IMR-90 (cell line): ENCODE data around the gene UTRN. TPM values are rescaled to one million over a fixed set of nuclear protein-coding genes. Genes with fewer than 3 reads are reported as not detected.

Experiments used
- ATAC-seq: fragments of 200-7000 bp; cut with Tn5 transposase; 2 replicates; pipeline ENCODE4 v1.9.1; 2020; ENCODE audit warnings: low read depth, mild to moderate bottlenecking, moderate library complexity
- BruUV-seq: library from RNA; stranded (reverse); fragments of 400-500 nt; replicated peaks from 2 replicates; lab custom pipeline; 2021; lab: Mats Ljungman, UMichigan
- CTCF ChIA-PET: fragments of 300-600 bp; formaldehyde crosslinking; extraction: SDS; loops from one replicate; lab custom pipeline; 2021; ENCODE audit warnings: antibody characterized with exemption; lab: Yijun Ruan, JAX
- POLR2A ChIA-PET: fragments of 300-600 bp; sonication (Branson Sonifier 250); formaldehyde crosslinking; loops from one replicate; lab custom pipeline; 2022; ENCODE audit warnings: antibody characterized with exemption; ENCODE audit not compliant: unreplicated experiment; lab: Charles Lee
- DNase-seq: peaks from one replicate; pipeline ENCODE4 v3.0.0; 2013
- H2AFZ ChIP-seq: replicated peaks from 2 replicates; pipeline ENCODE3; 2013; ENCODE audit warnings: low read length, mild to moderate bottlenecking; ENCODE audit not compliant: poor library complexity
- H2AK5ac ChIP-seq: 2 replicates; pipeline ENCODE4 v1.6.1; 2013; ENCODE audit warnings: low read depth, low read length, inconsistent platforms
- H2AK9ac ChIP-seq: replicated peaks from 2 replicates; pipeline ENCODE3; 2013; ENCODE audit warnings: mild to moderate bottlenecking, low read depth, low read length, moderate library complexity; ENCODE audit not compliant: poor library complexity
- H2BK120ac ChIP-seq: 2 replicates; pipeline ENCODE4 v1.6.1; 2013; ENCODE audit warnings: low read depth, low read length, inconsistent platforms
- H2BK15ac ChIP-seq: 3 replicates; pipeline ENCODE4 v1.6.1; 2013; ENCODE audit warnings: low read depth, low read length, inconsistent platforms
- H2BK20ac ChIP-seq: 2 replicates; pipeline ENCODE4 v1.6.1; 2013; ENCODE audit warnings: low read depth, mild to moderate bottlenecking, inconsistent platforms, low read length, moderate library complexity
- H2BK5ac ChIP-seq: 2 replicates; pipeline ENCODE4 v1.6.1; 2013; ENCODE audit warnings: mild to moderate bottlenecking, low read depth, low read length, inconsistent platforms; ENCODE audit not compliant: poor library complexity, severe bottlenecking
- H3K14ac ChIP-seq: replicated peaks from 2 replicates; pipeline ENCODE4 v1.6.1; 2013; ENCODE audit warnings: low read depth, low read length, inconsistent platforms
- H3K18ac ChIP-seq: 2 replicates; pipeline ENCODE4 v1.6.1; 2013; ENCODE audit warnings: low read depth, low read length, control low read depth
- H3K23ac ChIP-seq: 2 replicates; pipeline ENCODE4 v1.6.1; 2013; ENCODE audit warnings: low read depth, low read length, inconsistent platforms
- H3K27ac ChIP-seq: 2 replicates; pipeline ENCODE4 v1.5.1; 2013; ENCODE audit warnings: mild to moderate bottlenecking, control low read depth, low read length; ENCODE audit not compliant: insufficient read depth
- H3K27me3 ChIP-seq: 2 replicates; pipeline ENCODE4 v1.6.1; 2013; ENCODE audit warnings: low read length; ENCODE audit not compliant: control insufficient read depth, insufficient read depth
- H3K36me3 ChIP-seq: 2 replicates; pipeline ENCODE4 v1.6.1; 2013; ENCODE audit warnings: low read length, mixed read lengths; ENCODE audit not compliant: control insufficient read depth, insufficient read depth
- H3K4ac ChIP-seq: 2 replicates; pipeline ENCODE4 v1.6.1; 2013; ENCODE audit warnings: low read depth, low read length, inconsistent platforms
- H3K4me1 ChIP-seq: 2 replicates; pipeline ENCODE4 v1.6.1; 2013; ENCODE audit warnings: low read length, mixed read lengths; ENCODE audit not compliant: control insufficient read depth, insufficient read depth
- H3K4me2 ChIP-seq: 2 replicates; pipeline ENCODE4 v1.6.1; 2013; ENCODE audit warnings: low read depth, mild to moderate bottlenecking, control low read depth, low read length, moderate library complexity
- H3K4me3 ChIP-seq: 2 replicates; pipeline ENCODE4 v1.5.1; 2013; ENCODE audit warnings: low read depth, mild to moderate bottlenecking, control low read depth, low read length, moderate library complexity; ENCODE audit not compliant: insufficient read depth
- H3K56ac ChIP-seq: 2 replicates; pipeline ENCODE4 v1.6.1; 2013; ENCODE audit warnings: low read length, inconsistent platforms; ENCODE audit not compliant: insufficient read depth; ENCODE audit errors: extremely low read depth
- H3K79me1 ChIP-seq, 2 experiments: 2 replicates each; pipeline ENCODE4 v1.6.1; 2013; ENCODE audit warnings: low read length in 2 of 2, inconsistent platforms in 1 of 2, low read depth in 1 of 2
- H3K9ac ChIP-seq: 2 replicates; pipeline ENCODE4 v1.6.1; 2013; ENCODE audit warnings: low read depth, low read length, control low read depth
- H3K9me1 ChIP-seq: 2 replicates; pipeline ENCODE4 v1.6.1; 2013; ENCODE audit warnings: low read length, inconsistent platforms; ENCODE audit not compliant: insufficient read depth
- H3K9me3 ChIP-seq: 2 replicates; pipeline ENCODE4 v1.6.1; 2013; ENCODE audit warnings: low read length; ENCODE audit not compliant: control insufficient read depth, insufficient read depth
- H4K20me1 ChIP-seq: 2 replicates; pipeline ENCODE4 v1.6.1; 2013; ENCODE audit warnings: low read length, inconsistent platforms; ENCODE audit not compliant: insufficient read depth
- H4K5ac ChIP-seq: 2 replicates; pipeline ENCODE4 v1.6.1; 2013; ENCODE audit warnings: mild to moderate bottlenecking, low read depth, low read length, control low read depth
- H4K8ac ChIP-seq, 2 experiments: 2 replicates each; pipeline ENCODE4 v1.6.1; 2013; ENCODE audit warnings: low read depth in 2 of 2, low read length in 2 of 2, control low read depth in 1 of 2, inconsistent platforms in 1 of 2
- H4K91ac ChIP-seq: 2 replicates; pipeline ENCODE4 v1.6.1; 2013; ENCODE audit warnings: low read depth, low read length, inconsistent platforms; ENCODE audit not compliant: insufficient read depth
- BHLHE40 ChIP-seq: fragments of 150-350 bp; IDR thresholded peaks from 2 replicates; pipeline ENCODE4 v1.6.1; 2016; ENCODE audit warnings: mild to moderate bottlenecking, low read depth, low read length
- MAFK ChIP-seq: IDR thresholded peaks from 2 replicates; pipeline ENCODE4 v1.6.1; 2012; ENCODE audit warnings: low read depth, low read length, improper control_type of control experiment
- POLR2A ChIP-seq: IDR thresholded peaks from 2 replicates; pipeline ENCODE4 v1.6.1; 2012; ENCODE audit warnings: mild to moderate bottlenecking, low read depth, low read length
- RAD21 ChIP-seq: IDR thresholded peaks from 2 replicates; pipeline ENCODE4 v1.6.1; 2012; ENCODE audit warnings: low read length, improper control_type of control experiment
- RCOR1 ChIP-seq: IDR thresholded peaks from 2 replicates; pipeline ENCODE4 v1.6.1; 2012; ENCODE audit warnings: mild to moderate bottlenecking, low read length, improper control_type of control experiment; ENCODE audit not compliant: insufficient replicate concordance
- WGBS, 2 experiments: methylation state at CpG; one replicate each; pipeline versions ENCODE4 v1.1.5 to v1.1.7; 2013; ENCODE audit warnings: missing lambda C conversion rate in 2 of 2; ENCODE audit not compliant: insufficient read length in 1 of 2; ENCODE audit errors: extremely low coverage in 2 of 2; 5-methylcytosine and 5-hydroxymethylcytosine counted together
- dilution Hi-C: fragments of 300-500 bp; cut with HindIII; formaldehyde crosslinking; loops from one replicate; pipeline ENCODE4 v1.14.3; 2018; ENCODE audit warnings: low sequenced_read_pairs; ENCODE audit not compliant: unreplicated experiment
- in situ Hi-C: fragments of 300-500 bp; cut with MboI; formaldehyde crosslinking; loops from 3 replicates; pipeline ENCODE4 v1.14.3; 2019; ENCODE audit warnings: low sequenced_read_pairs, inconsistent platforms, mixed read lengths
- intact Hi-C: fragments of 100-400 bp; cut with micrococcal nuclease; formaldehyde crosslinking; loops from 2 replicates; pipeline ENCODE4 v1.10.0; 2022
- polyA plus RNA-seq, 3 experiments: library from polyadenylated mRNA; depleted of rRNA; stranded (reverse); fragments of >200 nt; gene quantifications; 2 replicates each; pipeline ENCODE4 v1.2.3, GENCODE V29; 2012; ENCODE audit warnings: low replicate concordance in 1 of 3
- total RNA-seq: library from RNA; depleted of rRNA; stranded (reverse); fragments of >200 nt; gene quantifications from 2 replicates; pipeline ENCODE4 v1.2.3, GENCODE V29; 2012
- TF ChIP-seq, protein P1 (sequence below): fragments of 150-350 bp; IDR thresholded peaks from 2 replicates; pipeline ENCODE4 v1.6.1; 2017; ENCODE audit warnings: mild to moderate bottlenecking, antibody characterized with exemption, low read length, low read depth

Gene UTRN
- total and polyA plus RNA-seq, 2 of the 4 experiments (the other 2 are of a cell fraction) = 17.3 to 83.5 TPM

DNA sequence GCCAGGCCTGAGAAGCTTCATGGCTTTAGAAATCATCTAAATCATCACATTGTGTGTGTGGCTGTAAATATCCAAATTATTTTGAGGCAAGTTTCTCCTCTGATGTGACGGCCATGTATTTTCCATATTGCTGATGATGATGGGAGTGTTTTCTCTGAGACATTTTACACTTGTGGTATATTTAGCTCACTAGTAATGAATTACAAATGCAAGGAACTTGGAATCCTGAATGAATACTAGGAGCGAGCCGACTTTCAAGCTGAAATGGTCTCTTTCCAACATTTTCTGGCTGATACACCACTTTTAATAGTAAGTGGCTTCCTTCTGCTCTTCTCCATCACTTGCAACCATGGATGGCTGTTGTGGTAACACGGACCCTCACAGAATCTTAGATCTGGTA, 41.3 kb downstream of the UTRN start:
- peaks cover 38 to 72% of the 10 kb centered on the region in 2 experiments for H3K79me1 ChIP-seq
- no peak overlapping the region for H2AK5ac ChIP-seq
- no peak overlapping the region for H2AK9ac ChIP-seq
- CTCF ChIA-PET = interaction anchor here (1.0 kb wide), 1 partner anchor 110 kb away, joined by 3 read pairs; no protein-coding TSS in a partner anchor
- TF ChIP-seq MAFK = no peak
- TF ChIP-seq BHLHE40 = no peak
- no peak for TF ChIP-seq POLR2A
- no peak for TF ChIP-seq RCOR1
- TF ChIP-seq, protein P1, sequence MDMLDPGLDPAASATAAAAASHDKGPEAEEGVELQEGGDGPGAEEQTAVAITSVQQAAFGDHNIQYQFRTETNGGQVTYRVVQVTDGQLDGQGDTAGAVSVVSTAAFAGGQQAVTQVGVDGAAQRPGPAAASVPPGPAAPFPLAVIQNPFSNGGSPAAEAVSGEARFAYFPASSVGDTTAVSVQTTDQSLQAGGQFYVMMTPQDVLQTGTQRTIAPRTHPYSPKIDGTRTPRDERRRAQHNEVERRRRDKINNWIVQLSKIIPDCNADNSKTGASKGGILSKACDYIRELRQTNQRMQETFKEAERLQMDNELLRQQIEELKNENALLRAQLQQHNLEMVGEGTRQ = no peak
- no peak for TF ChIP-seq RAD21
- peaks cover 19% of the 10 kb centered on the region for H4K20me1 ChIP-seq
- H4K91ac ChIP-seq = no peak overlapping the region
- no peak overlapping the region for H3K4ac ChIP-seq
- no peak for ATAC-seq
- H3K36me3 ChIP-seq = no peaks in the 10 kb centered on the region
- H3K18ac ChIP-seq = no peak overlapping the region
- H3K23ac ChIP-seq = no peak overlapping the region
- DNase-seq = no peak
- no peak overlapping the region for H3K9ac ChIP-seq
- H4K5ac ChIP-seq = no peak overlapping the region
- in situ Hi-C loops = no loop called here
- peaks cover 7% of the 10 kb centered on the region for H3K4me1 ChIP-seq
- H4K8ac ChIP-seq = no peak overlapping the region
- no peak overlapping the region for H3K4me3 ChIP-seq
- BruUV-seq = no TSS peak
- no peak overlapping the region for H2BK120ac ChIP-seq
- H2AFZ ChIP-seq = no peak overlapping the region
- H3K9me3 ChIP-seq = no peaks in the 10 kb centered on the region
- dilution Hi-C loops = no loop called here
- POLR2A ChIA-PET = no interaction called here
- H3K27me3 ChIP-seq = no peaks in the 10 kb centered on the region
- H3K27ac ChIP-seq = no peak overlapping the region
- no peak overlapping the region for H2BK20ac ChIP-seq
- H2BK15ac ChIP-seq = no peak overlapping the region
- no peak overlapping the region for H3K4me2 ChIP-seq
- intact Hi-C loops = no loop called here
- peaks cover 8% of the 10 kb centered on the region; the same call in 1 of the 2 replicates for H3K9me1 ChIP-seq
- no peak overlapping the region for H3K56ac ChIP-seq
- H2BK5ac ChIP-seq = no peak overlapping the region
- WGBS, 2 experiments = no CpG with 5 or more reads among the region's 4 CpGs
- no peak overlapping the region for H3K14ac ChIP-seq
